Neural progenitor cell (in vitro differentiated cells): ENCODE measurements around the gene EAPP.

Experiments used
- CTCF ChIP-seq: fragments of 200-600 bp; sonication (generic); IDR thresholded peaks from 2 replicates; pipeline ENCODE4 v1.5.1; 2017; ENCODE audit warnings: antibody characterized with exemption, mild to moderate bottlenecking
- EZH2phosphoT487 ChIP-seq: fragments of 200-600 bp; sonication (generic); IDR thresholded peaks from 2 replicates; pipeline ENCODE4 v1.6.1; 2017; ENCODE audit warnings: antibody characterized with exemption

- TF ChIP-seq CTCF (no peak), EZH2phosphoT487 (no peak)
Measured at GRCh38 chr14:34582117-34582680, 42.7 kb upstream of the EAPP start.
